ENCODE results near the gene MCC.
A peak's percentile ranks its signal among the peaks of the same experiment; 100 is the strongest.

GRCh38 chr5:113447498-113448050 lies 40.7 kb downstream of the MCC start:
- TF ChIP-seq CTCF (IDR thresholded peaks at IDR 0.05) (peak; percentile 7; the same call in 1 of the 2 replicates), ZFX (IDR thresholded peaks at IDR 0.05; ENCODE audit: borderline replicate concordance) (no peak)
